Cardiac muscle cell (in vitro differentiated cells and primary cell): ENCODE results near the gene PRIM2. TPM values are rescaled to one million over a fixed set of nuclear protein-coding genes. Genes with fewer than 3 reads are reported as not detected.
"Not testable (repeated sequence)": the region's sequence is repeated elsewhere in the genome, so short reads cannot be mapped to it uniquely, and the experiment has no call there.

Source experiments
- DNase-seq, 2 donors: peaks; one replicate each; pipeline versions ENCODE4 v3.0.0 to v3.0.0-alpha.2; 2010 to 2017; ENCODE audit warnings: low read depth in 1 of 2, low spot score in 1 of 2
- H3K27ac ChIP-seq: fragments of 200-600 bp; sonication (generic); 2 replicates; pipeline ENCODE4 v1.5.1; 2016
- H3K27me3 ChIP-seq: fragments of 200-600 bp; sonication (generic); 2 replicates; pipeline ENCODE4 v1.6.0; 2016; ENCODE audit warnings: control low read depth
- H3K36me3 ChIP-seq: fragments of 200-600 bp; sonication (generic); 2 replicates; pipeline ENCODE4 v1.5.1; 2016; ENCODE audit warnings: control low read depth
- H3K4me1 ChIP-seq: fragments of 200-600 bp; sonication (generic); 2 replicates; pipeline ENCODE4 v1.8.1; 2017; ENCODE audit warnings: low read depth, mild to moderate bottlenecking, mixed run types
- H3K4me3 ChIP-seq: fragments of 200-600 bp; sonication (generic); 2 replicates; pipeline ENCODE4 v1.5.1; 2016; ENCODE audit warnings: mild to moderate bottlenecking
- H3K9me3 ChIP-seq: fragments of 200-600 bp; sonication (generic); 2 replicates; pipeline ENCODE4 v1.5.1; 2017; ENCODE audit warnings: low read depth, mild to moderate bottlenecking, control low read depth
- polyA plus RNA-seq: library from polyadenylated mRNA; unstranded; fragments of >200 nt; fragmentation: Nextera tagmentation; extraction: Ambion mirVana; gene quantifications from 2 replicates; pipeline ENCODE4 v1.2.1, GENCODE V29; 2016
- total RNA-seq: library from RNA; depleted of rRNA; stranded (reverse); fragments of >200 nt; gene quantifications from 2 replicates; pipeline ENCODE4 v1.2.3, GENCODE V29; 2016
- TF ChIP-seq, protein P1 (sequence below): IDR thresholded peaks from 2 replicates; pipeline ENCODE4 v1.5.1; 2012; ENCODE audit warnings: low read depth, mild to moderate bottlenecking, low read length

PRIM2 gene
- total and polyA plus RNA-seq, 2 experiments from 2014 or later: 6.2 to 7.4 TPM

DNA sequence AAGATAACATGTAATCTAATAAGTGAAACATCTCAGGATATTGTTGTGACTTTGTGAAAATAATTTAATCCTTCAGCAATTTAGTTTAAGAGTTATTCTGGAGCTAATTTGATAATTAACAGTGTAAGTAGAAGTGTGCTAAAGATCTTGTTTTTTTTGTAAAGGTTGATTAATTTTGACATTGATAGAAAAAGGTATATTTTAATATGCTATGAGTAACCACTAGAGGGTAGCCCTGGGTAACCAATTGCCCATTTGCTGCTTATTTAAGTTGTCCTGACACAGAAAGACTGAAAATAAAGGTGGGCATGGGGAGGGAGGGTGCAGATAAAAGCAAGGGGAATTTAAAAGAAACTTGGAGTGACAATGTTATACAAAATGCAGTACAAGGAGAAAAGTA is 262.1 kb downstream of the PRIM2 start:
- peak in 1 of 2 donors; percentile 9 for DNase-seq
- H3K4me3 ChIP-seq, H3K36me3 ChIP-seq, H3K27ac ChIP-seq, H3K4me1 ChIP-seq, H3K27me3 ChIP-seq, H3K9me3 ChIP-seq: not testable (repeated sequence)
- TF ChIP-seq, protein P1, sequence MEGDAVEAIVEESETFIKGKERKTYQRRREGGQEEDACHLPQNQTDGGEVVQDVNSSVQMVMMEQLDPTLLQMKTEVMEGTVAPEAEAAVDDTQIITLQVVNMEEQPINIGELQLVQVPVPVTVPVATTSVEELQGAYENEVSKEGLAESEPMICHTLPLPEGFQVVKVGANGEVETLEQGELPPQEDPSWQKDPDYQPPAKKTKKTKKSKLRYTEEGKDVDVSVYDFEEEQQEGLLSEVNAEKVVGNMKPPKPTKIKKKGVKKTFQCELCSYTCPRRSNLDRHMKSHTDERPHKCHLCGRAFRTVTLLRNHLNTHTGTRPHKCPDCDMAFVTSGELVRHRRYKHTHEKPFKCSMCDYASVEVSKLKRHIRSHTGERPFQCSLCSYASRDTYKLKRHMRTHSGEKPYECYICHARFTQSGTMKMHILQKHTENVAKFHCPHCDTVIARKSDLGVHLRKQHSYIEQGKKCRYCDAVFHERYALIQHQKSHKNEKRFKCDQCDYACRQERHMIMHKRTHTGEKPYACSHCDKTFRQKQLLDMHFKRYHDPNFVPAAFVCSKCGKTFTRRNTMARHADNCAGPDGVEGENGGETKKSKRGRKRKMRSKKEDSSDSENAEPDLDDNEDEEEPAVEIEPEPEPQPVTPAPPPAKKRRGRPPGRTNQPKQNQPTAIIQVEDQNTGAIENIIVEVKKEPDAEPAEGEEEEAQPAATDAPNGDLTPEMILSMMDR: peak; percentile 35

DNA sequence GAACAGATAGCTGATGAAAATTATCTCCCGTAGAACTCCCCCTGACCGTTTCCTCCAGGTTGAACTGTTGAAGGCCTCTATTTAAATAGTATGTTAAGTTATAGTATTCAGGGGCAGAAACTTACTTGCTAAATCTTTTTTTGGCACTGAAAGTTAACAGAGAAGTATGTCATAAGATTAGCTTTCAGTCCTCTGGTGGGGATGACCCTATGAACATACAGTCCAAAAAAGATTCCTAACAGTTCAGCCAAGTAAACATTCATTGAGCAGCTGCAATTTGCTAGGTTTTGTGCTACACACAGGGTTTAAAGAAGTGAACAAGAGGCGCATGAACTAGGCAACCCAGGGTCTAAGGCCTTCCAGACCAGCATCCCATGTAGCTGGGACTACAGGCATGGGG is 264.2 kb downstream of the PRIM2 start:
- H3K27me3 ChIP-seq, H3K27ac ChIP-seq, H3K9me3 ChIP-seq, H3K36me3 ChIP-seq, H3K4me1 ChIP-seq, H3K4me3 ChIP-seq, DNase-seq: not testable (repeated sequence)

DNA sequence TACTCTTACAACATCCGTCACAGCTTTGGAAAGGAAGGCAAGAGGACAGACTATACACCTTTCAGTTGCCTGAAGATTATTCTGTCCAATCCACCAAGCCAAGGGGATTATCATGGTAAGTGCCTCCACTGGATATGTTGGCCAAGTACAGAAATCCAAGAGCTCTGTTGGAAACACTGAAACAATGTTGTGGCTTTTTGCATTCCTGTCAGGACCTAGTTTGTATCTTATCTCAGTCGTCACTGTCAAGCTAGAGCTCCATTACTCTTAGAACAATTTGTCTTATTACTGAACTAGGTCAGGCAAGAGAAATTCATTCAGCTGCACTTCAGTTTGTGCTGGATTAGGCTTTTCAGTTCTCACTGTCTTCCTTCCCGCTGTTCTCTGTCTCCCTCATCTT is 283.7 kb downstream of the PRIM2 start:
- H3K36me3 ChIP-seq, H3K4me1 ChIP-seq, H3K9me3 ChIP-seq, H3K4me3 ChIP-seq, H3K27me3 ChIP-seq: not testable (repeated sequence)
- H3K27ac ChIP-seq: peak overlapping the region; percentile 30
- DNase-seq: peak; percentile 40 to 64

DNA sequence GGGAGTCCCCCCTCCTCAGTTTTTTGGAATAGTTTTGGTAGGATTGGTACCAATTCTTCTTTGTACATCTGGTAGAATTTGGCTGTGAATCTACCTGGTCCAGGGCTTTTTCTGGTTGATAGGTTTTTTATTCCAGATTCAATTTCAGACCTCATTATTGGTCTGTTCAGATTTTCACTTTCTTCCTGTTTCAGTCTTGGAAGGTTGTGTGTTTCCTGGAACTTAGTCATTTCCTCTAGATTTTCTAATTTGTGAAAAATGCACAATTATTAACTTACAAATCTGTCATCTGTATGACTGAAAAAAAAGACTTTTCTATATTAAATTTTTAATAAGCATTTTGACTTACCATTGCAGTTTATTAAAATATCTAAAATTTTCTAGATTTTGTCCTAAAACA is 287.9 kb downstream of the PRIM2 start:
- not testable (repeated sequence) for H3K4me3 ChIP-seq, H3K9me3 ChIP-seq, H3K4me1 ChIP-seq, H3K27ac ChIP-seq, H3K36me3 ChIP-seq, H3K27me3 ChIP-seq
- DNase-seq: peak in 1 of 2 donors; percentile 1

DNA sequence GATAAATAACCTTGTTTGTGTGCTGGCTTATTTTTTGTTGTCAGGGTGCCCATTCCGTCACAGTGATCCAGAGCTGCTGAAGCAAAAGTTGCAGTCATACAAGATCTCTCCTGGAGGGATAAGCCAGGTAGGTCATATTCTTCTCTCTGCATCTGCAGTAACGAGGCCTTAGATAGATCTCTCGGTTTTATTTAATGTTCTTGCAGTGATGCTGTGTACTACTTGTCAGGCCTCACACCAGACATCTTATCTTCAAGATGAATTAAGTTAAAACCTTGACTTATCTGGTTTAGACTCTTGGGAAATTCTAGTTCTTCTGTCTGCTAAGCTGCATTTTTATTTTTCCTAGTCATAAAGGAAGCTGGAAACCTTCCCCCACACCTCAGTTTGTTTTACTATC is 288.9 kb downstream of the PRIM2 start:
- H3K27me3 ChIP-seq, H3K4me1 ChIP-seq, H3K36me3 ChIP-seq, H3K4me3 ChIP-seq, DNase-seq, H3K9me3 ChIP-seq, H3K27ac ChIP-seq: not testable (repeated sequence)

DNA sequence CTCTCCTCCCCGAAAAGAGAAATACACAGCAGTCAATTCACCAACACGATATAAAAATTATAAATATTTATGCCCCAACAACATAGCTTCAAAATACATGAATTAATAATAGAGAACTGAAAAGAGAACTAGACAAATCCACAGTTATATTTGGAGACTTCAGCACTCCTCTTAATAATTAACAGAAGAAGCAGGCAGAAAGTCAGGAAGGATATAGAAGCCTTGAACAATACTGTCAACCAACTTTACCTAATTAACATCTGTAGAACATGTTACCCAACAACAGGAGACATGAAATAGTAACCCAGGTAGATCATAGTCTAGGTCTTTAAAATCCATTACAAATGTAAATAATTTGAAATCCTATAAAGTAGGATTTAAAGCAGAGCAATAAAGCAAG is 293.2 kb downstream of the PRIM2 start:
- not testable (repeated sequence) for H3K27me3 ChIP-seq, H3K27ac ChIP-seq, H3K36me3 ChIP-seq, H3K4me1 ChIP-seq, H3K9me3 ChIP-seq, H3K4me3 ChIP-seq, DNase-seq

DNA sequence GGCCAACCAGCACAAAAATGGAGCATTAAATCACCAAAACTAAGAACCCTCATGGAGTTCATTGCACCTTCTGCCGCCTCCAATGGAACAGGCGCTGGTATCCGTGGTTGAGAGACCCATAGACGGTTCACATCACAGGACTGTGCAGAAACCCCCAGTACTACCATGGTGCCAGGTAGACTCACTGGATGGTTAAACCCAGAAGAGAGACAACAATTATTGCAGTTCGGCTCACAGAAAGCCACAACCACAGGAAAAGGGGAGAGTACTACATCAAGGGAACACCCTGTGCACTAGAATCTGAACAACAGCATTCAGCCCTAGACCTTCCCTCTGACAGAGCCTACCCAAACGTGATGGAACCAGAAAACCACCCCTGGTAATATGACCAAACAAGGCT is 301.5 kb downstream of the PRIM2 start:
- not testable (repeated sequence) for H3K36me3 ChIP-seq, H3K27me3 ChIP-seq, H3K4me3 ChIP-seq, H3K9me3 ChIP-seq, H3K4me1 ChIP-seq, H3K27ac ChIP-seq, DNase-seq

DNA sequence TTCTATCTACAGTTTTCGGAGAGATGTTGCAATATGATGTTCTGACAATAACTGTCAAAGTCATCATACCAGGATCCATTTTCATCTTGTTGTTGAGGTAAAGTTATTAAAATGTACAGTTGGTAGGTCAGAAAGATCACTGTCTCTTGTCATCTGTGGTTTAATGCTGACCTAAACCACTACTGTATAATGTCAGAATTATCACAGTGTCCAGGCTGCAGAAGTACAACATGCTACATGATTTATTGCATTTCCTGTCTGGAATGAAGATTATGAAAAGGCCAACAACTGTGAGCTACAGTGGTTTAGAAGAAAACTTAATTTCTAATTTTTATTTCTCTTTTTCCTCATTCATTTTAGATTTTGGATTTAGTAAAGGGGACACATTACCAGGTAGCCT is 314.3 kb downstream of the PRIM2 start:
- not testable (repeated sequence) for H3K4me3 ChIP-seq, H3K4me1 ChIP-seq, H3K36me3 ChIP-seq, H3K27me3 ChIP-seq, H3K9me3 ChIP-seq, DNase-seq, H3K27ac ChIP-seq

DNA sequence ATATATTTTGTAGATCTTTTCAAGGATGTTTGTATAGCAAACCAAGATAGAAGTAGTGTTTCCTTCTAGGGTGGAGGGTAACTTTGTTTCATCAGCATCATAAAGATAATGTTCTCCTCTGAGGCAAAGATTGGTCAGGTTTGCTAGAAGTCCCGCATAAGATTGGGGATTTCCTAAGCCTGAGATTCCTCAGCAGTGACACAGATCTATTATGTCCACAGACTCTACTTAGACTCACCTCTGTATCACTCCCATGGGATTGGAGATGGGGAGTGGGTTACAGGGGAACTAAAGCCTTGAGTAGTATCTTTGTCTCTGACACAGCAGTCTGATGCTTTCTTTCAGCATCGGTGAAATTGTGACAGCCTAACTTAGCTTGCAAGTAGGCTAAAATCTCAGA is 341.1 kb downstream of the PRIM2 start:
- DNase-seq: peak in 1 of 2 donors; percentile 13
- H3K27ac ChIP-seq, H3K27me3 ChIP-seq, H3K4me3 ChIP-seq, H3K36me3 ChIP-seq, H3K4me1 ChIP-seq, H3K9me3 ChIP-seq: not testable (repeated sequence)

DNA sequence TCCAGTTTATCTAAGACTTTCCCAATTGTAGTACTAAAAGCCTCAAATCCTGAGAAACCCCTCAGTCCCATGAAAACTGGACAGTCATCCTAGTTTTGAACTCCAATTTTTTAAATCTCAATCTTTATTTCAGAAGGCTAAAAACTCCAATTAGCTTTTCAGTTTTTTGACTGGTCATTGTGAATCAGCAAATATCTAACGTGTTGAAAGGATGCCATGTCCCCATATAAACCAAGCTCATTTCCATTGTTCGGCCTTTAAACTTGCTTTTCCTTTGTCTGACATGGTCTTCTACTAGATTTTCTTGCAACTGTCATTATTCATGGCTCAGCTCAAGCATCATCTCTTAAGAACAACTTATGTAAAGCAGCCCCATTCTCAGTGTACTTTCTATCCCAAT is 342.4 kb downstream of the PRIM2 start:
- H3K9me3 ChIP-seq, H3K36me3 ChIP-seq, H3K4me3 ChIP-seq, DNase-seq, H3K4me1 ChIP-seq, H3K27me3 ChIP-seq, H3K27ac ChIP-seq: not testable (repeated sequence)

DNA sequence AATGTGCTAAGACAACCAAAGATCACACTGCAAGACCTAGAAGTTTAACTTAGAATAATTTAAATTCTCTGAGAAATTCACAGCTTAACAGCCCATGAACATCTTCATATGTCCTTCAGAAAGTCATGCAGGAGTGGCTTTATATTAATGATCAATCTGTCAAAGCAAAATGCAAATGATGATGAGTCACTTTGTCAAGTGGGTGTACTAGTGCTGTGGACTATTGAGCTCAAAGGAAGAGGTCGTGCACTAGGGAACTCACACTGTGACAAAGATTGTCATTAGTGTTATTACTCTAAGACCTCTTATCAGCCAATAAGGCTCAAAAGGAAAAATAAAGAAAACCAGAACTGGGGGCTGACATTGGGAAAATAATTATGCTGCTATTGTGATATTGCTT is 343.5 kb downstream of the PRIM2 start:
- DNase-seq, H3K9me3 ChIP-seq, H3K27me3 ChIP-seq: not testable (repeated sequence)

DNA sequence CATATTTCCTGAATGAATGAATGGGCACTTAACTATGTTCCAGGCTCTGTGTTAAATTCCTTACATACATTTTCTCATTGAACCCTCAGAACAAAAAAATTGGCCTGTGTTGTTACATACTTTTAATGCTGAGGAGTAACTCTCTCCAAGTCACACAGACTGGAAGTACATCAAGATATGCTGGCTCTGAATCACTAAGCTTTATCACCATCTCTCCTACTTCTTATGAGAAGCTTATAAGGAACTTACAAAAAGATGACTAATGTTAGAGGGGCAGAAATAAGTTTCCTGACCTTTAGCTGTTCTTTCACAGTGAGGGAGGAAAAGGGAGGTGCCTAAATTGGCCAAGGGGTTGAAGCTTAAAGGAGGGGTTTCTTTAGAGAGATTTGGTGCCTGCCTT is 350.7 kb downstream of the PRIM2 start:
- not testable (repeated sequence) for H3K9me3 ChIP-seq, H3K27me3 ChIP-seq, H3K27ac ChIP-seq, H3K4me1 ChIP-seq, DNase-seq, H3K36me3 ChIP-seq, H3K4me3 ChIP-seq

More for the DNA sequence above, 343.5 kb downstream of the PRIM2 start:
- not testable (repeated sequence) for H3K36me3 ChIP-seq, H3K4me3 ChIP-seq, H3K4me1 ChIP-seq, H3K27ac ChIP-seq

DNA sequence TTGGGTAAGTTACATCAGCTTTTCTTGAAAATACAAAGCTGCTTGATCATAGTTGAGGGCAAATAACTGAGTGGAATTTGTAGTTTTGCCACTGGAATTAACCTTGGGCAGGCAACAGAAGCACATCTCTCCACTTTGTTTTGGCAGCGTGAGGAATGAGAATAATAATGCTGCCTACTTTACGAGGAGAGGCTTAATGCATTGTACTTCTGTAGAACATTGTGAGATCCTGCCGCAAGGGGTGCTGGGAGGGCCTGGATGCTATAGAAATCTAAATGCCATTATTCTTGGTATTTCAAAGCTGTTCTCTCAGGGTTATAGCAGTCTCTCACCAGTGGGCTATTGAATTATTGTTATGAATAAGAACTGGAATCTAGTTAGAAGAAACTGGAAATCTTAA is 353.8 kb downstream of the PRIM2 start:
- H3K9me3 ChIP-seq, H3K4me1 ChIP-seq, H3K4me3 ChIP-seq, H3K27me3 ChIP-seq, H3K36me3 ChIP-seq, DNase-seq, H3K27ac ChIP-seq: not testable (repeated sequence)
